ENCODE data around the gene COL28A1.
A peak's percentile ranks its signal among the peaks of the same experiment; 100 is the strongest.
"Not testable (repeated sequence)": the region's sequence is repeated elsewhere in the genome, so short reads cannot be mapped to it uniquely, and the experiment has no call there.

COL28A1 gene

DNA sequence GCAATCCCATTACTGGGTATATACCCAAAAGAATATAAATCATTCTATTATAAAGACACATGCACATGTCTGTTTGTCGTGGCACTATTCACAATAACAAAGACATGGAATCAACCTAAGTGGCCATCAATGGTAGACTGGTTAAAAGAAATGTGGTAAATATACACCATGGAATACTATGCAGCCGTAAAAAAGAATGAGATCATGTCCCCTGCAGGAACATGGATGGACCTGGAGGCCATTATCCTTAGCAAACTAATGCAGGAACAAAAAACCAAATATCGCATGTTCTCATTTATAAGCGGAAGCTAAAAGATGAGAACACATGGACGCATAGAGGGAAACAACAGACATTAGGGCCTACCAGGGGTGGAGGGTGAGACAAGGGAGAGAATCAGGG lies 25.9 kb upstream of the COL28A1 start:
- not testable (repeated sequence) for DNase-seq (ENCODE audit: low spot score)

- DNase-seq (ENCODE audit: low spot score), result no peak
These were observed 21.6 kb upstream of the COL28A1 start for GRCh38 chr7:7557252-7557651.

GRCh38 chr7:7556852-7557251 lies 21.2 kb upstream of the COL28A1 start:
- no peak for DNase-seq (ENCODE audit: low spot score)

DNA sequence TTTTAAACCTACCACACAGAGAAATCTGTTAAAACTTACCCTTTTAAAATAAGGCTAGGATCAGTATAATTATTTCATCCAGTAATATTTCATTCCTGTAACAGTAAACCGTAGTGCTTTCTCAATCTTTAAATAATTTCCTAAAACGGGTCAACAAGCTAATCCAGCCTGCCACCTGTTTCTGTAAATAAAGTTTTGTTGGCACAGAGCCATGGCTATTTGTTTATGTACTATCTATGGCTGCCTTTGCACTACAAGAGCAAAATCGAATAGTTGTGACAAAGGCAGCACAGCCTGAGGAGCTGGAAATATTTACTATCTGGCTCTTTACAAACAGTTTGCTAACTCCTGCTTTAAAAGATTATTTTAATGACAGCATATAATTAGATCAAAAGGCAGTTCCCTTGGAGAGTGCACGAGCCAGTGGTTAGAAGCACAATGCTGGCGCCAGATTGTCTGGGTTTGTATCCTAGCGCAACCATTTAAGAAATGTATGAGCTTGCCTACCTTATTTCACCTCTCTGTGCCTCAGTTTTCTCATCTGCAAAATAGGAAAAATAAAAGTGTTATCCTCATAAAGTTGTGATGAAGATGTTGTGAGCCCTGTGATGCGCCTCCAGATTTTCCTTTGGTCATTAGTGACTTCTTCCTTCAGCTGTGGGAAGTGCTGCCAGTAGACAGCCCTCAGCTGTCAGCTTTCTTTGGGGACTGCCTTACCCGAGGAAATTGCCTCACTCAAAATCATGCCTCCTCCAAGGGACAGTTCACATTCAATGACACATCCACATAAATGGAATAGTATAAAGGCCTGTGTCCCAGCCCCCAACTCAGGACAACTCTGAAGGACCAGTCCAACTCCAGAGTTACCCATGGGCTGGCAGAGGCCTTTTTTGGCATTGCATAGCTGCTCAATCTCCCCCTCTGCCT lies 19.2 kb upstream of the COL28A1 start:
- peak; percentile 47 for DNase-seq (ENCODE audit: low spot score)

- no peak for DNase-seq (ENCODE audit: low spot score)
These were observed 18.4 kb upstream of the COL28A1 start for GRCh38 chr7:7554021-7554432.

DNA sequence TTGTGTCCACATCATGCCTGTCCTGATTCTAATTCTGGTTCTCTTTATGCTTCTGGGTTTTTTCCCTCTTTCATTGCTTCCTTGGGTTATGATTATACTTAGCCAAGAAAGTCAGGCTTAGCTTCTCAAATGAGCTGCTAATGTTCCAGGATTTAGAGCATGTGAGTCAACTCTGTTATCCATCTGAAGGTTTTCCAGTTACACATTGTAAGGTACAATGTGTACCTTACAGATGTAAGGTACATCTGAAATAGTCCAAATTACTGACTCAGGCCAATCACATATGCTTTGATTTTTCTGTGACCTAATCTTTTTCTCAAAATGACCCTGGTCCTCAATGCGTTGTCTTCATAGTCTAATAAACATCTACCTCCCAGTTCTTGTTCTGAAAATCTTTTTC lies 17.7 kb upstream of the COL28A1 start:
- DNase-seq (ENCODE audit: low spot score), result no peak

DNA sequence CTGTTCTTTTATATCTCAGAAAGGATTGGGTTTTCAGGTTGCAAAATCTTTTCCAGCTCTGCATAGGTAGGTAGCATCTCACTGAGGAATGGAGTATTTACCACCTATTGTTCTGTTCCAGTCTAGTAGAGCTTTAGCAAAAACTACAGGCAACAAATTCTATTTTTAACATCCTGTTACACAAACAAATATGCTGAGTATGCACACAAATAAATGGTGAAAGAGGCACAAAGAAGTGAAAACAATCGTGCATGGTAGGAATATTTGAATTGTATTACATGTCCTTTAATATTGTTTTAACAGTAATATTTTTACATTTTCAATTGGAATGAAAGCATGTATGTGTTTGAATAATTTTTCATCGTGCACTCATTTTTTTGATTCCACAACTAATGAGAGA lies 16.5 kb upstream of the COL28A1 start:
- DNase-seq (ENCODE audit: low spot score), result no peak

DNA sequence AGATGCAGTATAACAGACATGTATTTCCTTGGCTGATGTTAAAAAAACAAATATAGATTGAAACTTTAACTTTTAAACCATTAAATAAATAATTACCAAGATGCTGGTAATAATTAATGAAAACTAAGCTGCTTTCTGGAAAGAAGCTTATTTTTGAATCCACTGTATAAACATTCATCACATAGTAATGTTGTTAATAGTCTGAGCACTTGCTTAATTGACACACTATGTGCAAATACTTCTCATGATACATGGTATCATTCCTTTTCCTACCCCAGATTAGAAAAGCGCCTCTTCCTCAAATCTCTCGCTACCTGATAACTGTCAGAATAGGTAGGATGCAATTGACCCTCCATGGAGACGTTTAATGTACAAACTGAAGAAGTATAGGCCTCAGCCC lies 15.0 kb upstream of the COL28A1 start:
- DNase-seq (ENCODE audit: low spot score), result no peak

- no peak for DNase-seq (ENCODE audit: low spot score)
These were observed 12.7 kb upstream of the COL28A1 start for GRCh38 chr7:7548407-7548806.

- no peak for DNase-seq (ENCODE audit: low spot score)
These were observed 6.7 kb upstream of the COL28A1 start for GRCh38 chr7:7542251-7542835.

GRCh38 chr7:7539711-7540110 lies 4.0 kb upstream of the COL28A1 start:
- no peak for DNase-seq (ENCODE audit: low spot score)

DNA sequence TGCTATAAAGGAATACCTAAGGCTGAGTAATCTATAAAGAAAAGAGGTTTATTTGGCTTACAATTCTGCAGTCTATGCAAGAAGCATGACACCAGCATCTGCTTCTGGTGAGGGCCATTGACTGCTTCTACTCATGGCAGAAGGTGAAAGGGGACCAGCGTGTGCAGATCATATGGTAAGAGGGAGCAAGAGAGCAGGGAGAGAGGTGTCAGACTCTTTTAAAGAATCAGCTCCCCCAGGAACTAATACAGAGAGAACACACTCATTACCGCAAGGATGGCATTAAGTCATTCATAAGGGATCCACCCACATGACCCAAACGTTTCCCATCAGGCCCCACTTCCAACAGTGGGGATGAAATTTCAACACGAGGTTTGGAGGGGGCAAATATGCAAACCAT lies 3.5 kb upstream of the COL28A1 start:
- no peak for DNase-seq (ENCODE audit: low spot score)

DNA sequence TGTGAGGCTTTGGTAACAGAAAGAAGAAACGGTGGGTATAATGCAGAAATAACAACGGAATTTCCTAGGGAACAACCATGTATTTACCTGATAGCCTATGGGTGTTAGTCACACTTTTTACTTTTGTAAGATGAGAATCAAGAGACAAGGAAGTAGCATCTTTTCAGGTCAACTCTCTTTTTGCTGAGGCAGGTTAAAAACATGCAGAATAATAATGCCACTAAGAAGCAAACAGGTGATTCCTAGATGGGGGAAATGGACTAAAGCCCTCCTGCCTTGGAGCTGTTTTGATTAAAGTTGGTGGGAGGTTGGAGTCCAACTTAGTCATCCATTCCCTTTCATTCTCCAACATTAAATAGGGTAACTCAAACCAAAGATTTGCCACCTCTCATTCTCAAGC lies 2.0 kb upstream of the COL28A1 start:
- DNase-seq (ENCODE audit: low spot score), result no peak

DNA sequence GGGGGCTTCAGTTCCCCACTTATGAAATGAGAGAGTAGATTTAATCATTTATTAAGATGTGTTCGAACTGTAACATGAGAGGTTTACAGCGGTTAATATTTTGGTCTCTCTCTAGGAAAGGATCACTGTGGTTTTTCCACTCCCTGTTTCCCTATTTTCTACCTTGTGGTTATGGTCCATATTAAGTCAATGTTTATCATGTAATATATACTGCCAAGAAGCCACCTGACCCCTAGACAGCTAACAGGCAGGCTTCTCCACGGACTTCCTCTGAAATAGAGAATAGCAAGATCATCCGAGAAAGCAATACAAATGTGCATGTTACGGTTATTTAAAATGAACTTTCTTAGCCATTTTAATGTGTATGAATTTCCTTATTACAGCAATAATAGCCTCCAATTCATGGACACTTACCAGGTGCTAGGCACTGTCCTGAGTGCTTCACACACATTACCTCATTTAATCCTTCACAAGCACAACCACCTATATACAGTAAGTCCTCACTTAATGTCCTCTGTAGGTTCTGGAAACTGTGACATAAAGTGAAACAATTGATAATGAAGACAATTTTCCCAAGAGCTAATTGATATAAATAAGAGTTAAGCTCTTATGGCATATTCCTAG lies 835 bp upstream of the COL28A1 start:
- DNase-seq (ENCODE audit: low spot score), result no peak

DNA sequence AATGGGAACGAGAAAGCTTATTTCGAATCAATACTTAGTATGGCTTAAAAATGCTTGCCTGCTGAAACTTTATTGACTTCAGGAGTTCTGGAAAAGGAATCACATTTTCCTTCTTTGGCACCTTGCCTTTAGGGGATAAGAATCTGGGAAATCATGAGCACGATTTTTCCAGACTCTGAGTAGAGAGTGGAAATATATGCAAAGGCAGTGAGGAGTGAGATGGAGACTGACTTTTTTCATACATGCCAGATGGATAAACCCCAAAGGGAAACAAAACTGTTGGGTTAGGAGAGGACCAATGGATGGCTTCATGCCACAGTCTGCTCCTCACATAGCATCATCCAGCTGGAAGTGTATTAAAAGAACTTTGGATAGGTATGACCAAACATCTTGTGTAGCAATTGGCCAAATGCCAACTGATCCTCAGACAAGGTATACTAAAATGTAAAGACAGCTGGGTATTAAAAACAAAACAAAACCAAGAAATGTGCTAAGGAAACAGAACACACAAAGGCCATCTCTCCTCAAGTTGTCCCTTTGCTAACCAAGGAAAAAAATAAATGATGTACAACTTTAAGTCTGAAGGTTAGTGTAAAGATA lies 1.7 kb downstream of the COL28A1 start:
- no peak for DNase-seq (ENCODE audit: low spot score)

- no peak for DNase-seq (ENCODE audit: low spot score)
These were observed 6.3 kb downstream of the COL28A1 start for GRCh38 chr7:7529328-7529727.

- DNase-seq (ENCODE audit: low spot score), result no peak
These were observed 8.6 kb downstream of the COL28A1 start for GRCh38 chr7:7527047-7527446.

GRCh38 chr7:7526006-7526405 lies 9.7 kb downstream of the COL28A1 start:
- DNase-seq (ENCODE audit: low spot score), result no peak

DNA sequence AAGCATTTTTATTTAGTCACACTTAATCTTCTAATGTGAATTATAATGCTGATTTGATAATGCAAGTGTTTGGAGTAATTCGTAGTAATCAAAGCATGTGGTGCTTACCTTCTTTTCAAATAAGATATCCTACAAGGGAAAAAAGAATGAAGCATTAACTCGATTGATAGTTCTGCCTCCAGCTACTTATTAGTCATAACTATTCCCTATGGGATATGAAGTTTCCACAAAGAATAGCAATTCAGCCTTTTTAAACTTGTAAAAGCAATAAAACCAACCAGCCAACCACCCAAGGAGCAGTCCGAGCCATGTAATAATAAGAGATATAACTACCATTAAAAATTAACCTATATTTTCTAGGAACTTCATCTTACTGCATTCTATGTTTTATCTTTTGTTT lies 11.6 kb downstream of the COL28A1 start:
- no peak for DNase-seq (ENCODE audit: low spot score)

DNA sequence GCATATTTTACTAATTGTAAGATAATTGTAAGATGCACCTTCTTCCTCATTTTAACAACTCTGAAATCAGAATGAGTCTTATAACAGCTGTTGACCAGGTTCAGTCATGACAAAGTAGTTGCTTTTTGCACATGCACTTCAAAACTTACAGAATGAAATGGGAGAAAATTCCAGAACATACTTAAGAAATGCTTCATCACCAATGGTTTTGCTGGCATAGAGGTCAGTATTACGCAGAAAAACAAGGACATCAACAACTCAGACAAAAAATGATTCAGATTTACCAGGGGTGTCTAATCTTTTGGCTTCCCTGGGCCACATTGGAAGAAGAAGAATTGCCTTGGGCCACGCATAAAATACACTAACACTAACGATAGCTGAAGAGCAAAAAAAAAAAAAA lies 13.3 kb downstream of the COL28A1 start:
- no peak for DNase-seq (ENCODE audit: low spot score)

GRCh38 chr7:7521259-7521658 lies 14.4 kb downstream of the COL28A1 start:
- no peak for DNase-seq (ENCODE audit: low spot score)

GRCh38 chr7:7519528-7519927 lies 16.1 kb downstream of the COL28A1 start:
- no peak for DNase-seq (ENCODE audit: low spot score)

DNA sequence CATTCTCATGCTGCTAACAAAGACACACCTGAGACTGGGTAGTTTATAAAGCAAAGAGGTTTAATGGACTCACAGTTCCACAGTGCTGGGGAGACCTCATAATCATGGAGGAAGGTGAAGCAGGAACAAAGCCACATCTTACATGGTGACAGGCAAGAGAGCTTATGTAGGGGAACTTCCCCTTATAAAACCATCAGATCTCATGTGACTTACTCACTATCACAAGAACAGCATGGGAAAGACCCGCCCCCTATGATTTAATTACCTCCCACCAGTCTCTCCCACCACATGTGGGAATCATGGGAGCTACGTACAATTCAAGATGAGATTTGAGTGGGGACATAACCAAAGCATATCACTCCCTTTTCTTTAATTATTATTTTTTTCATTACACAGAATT lies 16.6 kb downstream of the COL28A1 start:
- no peak for DNase-seq (ENCODE audit: low spot score)

Data from hematopoietic multipotent progenitor cell treated with erythropoietin and hydrocortisone succinate and interleukin-3 and kit ligand, for 15 days (in vitro differentiated cells).